Testis (tissue), 3 donors: ENCODE measurements around the gene PMM1. TPM values are rescaled to one million over a fixed set of nuclear protein-coding genes. Genes with fewer than 3 reads are reported as not detected.
"Not testable (repeated sequence)": the region's sequence is repeated elsewhere in the genome, so short reads cannot be mapped to it uniquely, and the experiment has no call there.

ENCODE experiments used
- DNase-seq: peaks from one replicate; pipeline ENCODE4 v3.0.0-alpha.2; 2019
- H3K27ac ChIP-seq, 2 donors: fragments of 200-600 bp; sonication (generic); one replicate each; pipeline ENCODE4 v1.5.1; 2019
- H3K27me3 ChIP-seq: fragments of 200-600 bp; sonication (generic); one replicate; pipeline ENCODE4 v1.5.1; 2019
- H3K36me3 ChIP-seq: fragments of 200-600 bp; sonication (generic); one replicate; pipeline ENCODE4 v1.5.1; 2017; ENCODE audit warnings: low read depth; ENCODE audit errors: missing control alignments
- H3K4me1 ChIP-seq: fragments of 200-600 bp; sonication (generic); one replicate; pipeline ENCODE4 v1.5.1; 2019
- H3K4me3 ChIP-seq, 2 donors: fragments of 200-600 bp; sonication (generic); one replicate each; pipeline ENCODE4 v1.5.1; 2017 to 2019
- H3K9me3 ChIP-seq: fragments of 200-600 bp; sonication (generic); one replicate; pipeline ENCODE4 v1.5.1; 2017
- CTCF ChIP-seq, 3 experiments: fragments of 450-650 bp in 2 of 3; fragments of 200-600 bp in 1 of 3; sonication (generic) in 1 of 3; IDR thresholded peaks; one replicate each; pipeline ENCODE4 v1.5.1; 2016 to 2019; ENCODE audit warnings: antibody characterized with exemption in 3 of 3, mild to moderate bottlenecking in 2 of 3, moderate library complexity in 1 of 3
- POLR2A ChIP-seq: fragments of 450-650 bp; IDR thresholded peaks from one replicate; pipeline ENCODE4 v1.6.1; 2017; ENCODE audit warnings: antibody characterized with exemption, mild to moderate bottlenecking, moderate library complexity
- WGBS, 2 donors: methylation state at CpG; one replicate each; pipeline ENCODE4 v1.1.5; 2018; 5-methylcytosine and 5-hydroxymethylcytosine counted together
- intact Hi-C: fragments of 100-400 bp; cut with DNase I; formaldehyde crosslinking; loops from one replicate; pipeline ENCODE4 v1.15.1; 2023; ENCODE audit warnings: low total_unique reads
- polyA plus RNA-seq: library from polyadenylated mRNA; stranded (reverse); fragments of 350-450 nt; fragmentation: Illumina TruSeq; extraction: RNeasy Lipid Tissue Mini Kit (QIAGEN cat#74804); gene quantifications from one replicate; pipeline ENCODE4 v1.2.3, GENCODE V29; 2014; ENCODE audit warnings: low read depth, low replicate concordance; ENCODE audit not compliant: insufficient read depth
- total RNA-seq, 2 donors: library from RNA; depleted of rRNA; stranded (reverse); fragments of >200 nt; gene quantifications; one replicate each; pipeline ENCODE4 v1.2.3, GENCODE V29; 2016

The PMM1 gene
- total and polyA plus RNA-seq, 3 donors from 2014 or later = 44.4 to 82.2 (median 45.7) TPM

- Histone ChIP-seq H3K9me3 (no peaks in the 10 kb centered on the region), H3K4me3 (no peak overlapping the region), H3K27me3 (no peaks in the 10 kb centered on the region), H3K4me1 (peaks cover 27% of the 10 kb centered on the region), H3K27ac (no peak overlapping the region), H3K36me3 (no peaks in the 10 kb centered on the region)
- intact Hi-C loops = no loop called here
- TF ChIP-seq CTCF (IDR thresholded peaks at IDR 0.05) (no peak), POLR2A (no peak)
- DNase-seq = no peak
- 77 to 96% methylated on average over 8 of the region's 8 CpGs for WGBS, 2 donors
These were observed 11.5 kb downstream of the PMM1 start for GRCh38 chr22:41578114-41578513.

GRCh38 chr22:41576877-41577276 is 12.8 kb downstream of the PMM1 start:
- Histone ChIP-seq H3K4me1 (peaks cover 27% of the 10 kb centered on the region), H3K4me3 (no peak overlapping the region), H3K36me3 (no peaks in the 10 kb centered on the region), H3K27me3 (no peaks in the 10 kb centered on the region), H3K9me3 (no peaks in the 10 kb centered on the region), H3K27ac (no peak overlapping the region)
- 71% methylated on average over 9 of the region's 9 CpGs; no CpG with 5 or more reads in 1 of the 2 donors for WGBS, 2 donors
- DNase-seq = peak; percentile 81
- TF ChIP-seq CTCF (IDR thresholded peaks at IDR 0.05) = peak; percentile 39 to 68 (median 60)
- TF ChIP-seq POLR2A = no peak
- intact Hi-C loops = no loop called here

- Histone ChIP-seq H3K4me1 (peaks cover 27% of the 10 kb centered on the region), H3K27ac (peak overlapping the region in 1 of 2 donors; percentile 70), H3K27me3 (no peaks in the 10 kb centered on the region), H3K9me3 (no peaks in the 10 kb centered on the region), H3K4me3 (no peak overlapping the region), H3K36me3 (no peaks in the 10 kb centered on the region)
- intact Hi-C loops = no loop called here
- no peak for DNase-seq
- 86% methylated on average over 15 of the region's 15 CpGs; no CpG with 5 or more reads in 1 of the 2 donors for WGBS, 2 donors
- no peak for TF ChIP-seq CTCF (IDR thresholded peaks at IDR 0.05)
These were observed 14.1 kb downstream of the PMM1 start for GRCh38 chr22:41575533-41575932.

GRCh38 chr22:41574847-41575381 is 14.7 kb downstream of the PMM1 start:
- Histone ChIP-seq H3K27ac (peak overlapping the region; percentile 31 to 70), H3K4me3 (no peak overlapping the region), H3K4me1 (peaks cover 26% of the 10 kb centered on the region), H3K27me3 (no peaks in the 10 kb centered on the region), H3K36me3 (no peaks in the 10 kb centered on the region), H3K9me3 (no peaks in the 10 kb centered on the region)
- peak; percentile 90 for DNase-seq
- 41% methylated on average over 13 to 26 of the region's 26 CpGs for WGBS, 2 donors
- TF ChIP-seq POLR2A (no peak), CTCF (IDR thresholded peaks at IDR 0.05) (no peak)
- intact Hi-C loops = no loop called here

GRCh38 chr22:41573677-41574076 is 16.0 kb downstream of the PMM1 start:
- DNase-seq = no peak
- Histone ChIP-seq H3K4me3 (no peak overlapping the region), H3K27me3 (no peaks in the 10 kb centered on the region), H3K9me3 (no peaks in the 10 kb centered on the region), H3K36me3 (no peaks in the 10 kb centered on the region), H3K27ac (no peak overlapping the region), H3K4me1 (peaks cover 18% of the 10 kb centered on the region)
- 83 to 84% methylated on average over 8 to 11 of the region's 11 CpGs for WGBS, 2 donors
- TF ChIP-seq CTCF (IDR thresholded peaks at IDR 0.05) = no peak
- TF ChIP-seq POLR2A = no peak
- intact Hi-C loops = no loop called here

GRCh38 chr22:41572305-41572704 is 17.3 kb downstream of the PMM1 start:
- H3K27me3 ChIP-seq, intact Hi-C loops, H3K4me3 ChIP-seq, H3K36me3 ChIP-seq, DNase-seq, H3K27ac ChIP-seq, H3K9me3 ChIP-seq: not testable (repeated sequence)
- WGBS, 2 donors = 97 to 98% methylated on average over 3 of the region's 3 CpGs
- peaks cover 23% of the 10 kb centered on the region for H3K4me1 ChIP-seq
